GM12878 (cell line): ENCODE data around the gene GNAI2.

Experiments used
- JUND ChIP-seq: IDR thresholded peaks from 2 replicates; pipeline ENCODE4 v1.6.1; 2012; ENCODE audit warnings: low read depth, mild to moderate bottlenecking, low read length, improper control_type of control experiment, moderate library complexity
- LARP7 ChIP-seq: fragments of 450-650 bp; IDR thresholded peaks from 2 replicates; pipeline ENCODE4 v1.6.1; 2017; ENCODE audit warnings: mild to moderate bottlenecking
- NFIC ChIP-seq: IDR thresholded peaks from 2 replicates; pipeline ENCODE4 v1.6.1; 2012; ENCODE audit warnings: low read depth, mild to moderate bottlenecking, inconsistent platforms, low read length, moderate library complexity
- SREBF2 ChIP-seq: IDR thresholded peaks from 2 replicates; pipeline ENCODE4 v1.6.1; 2012; ENCODE audit warnings: mild to moderate bottlenecking, low read length
- TF ChIP-seq, protein P1 (sequence below), 3 experiments: IDR thresholded peaks in 2 of 3; conservative IDR thresholded peaks in 1 of 3; 2 replicates each; pipeline ENCODE4 v1.5.1; 2011; ENCODE audit warnings: low read depth in 3 of 3, low read length in 3 of 3, mild to moderate bottlenecking in 3 of 3, control low read depth in 2 of 3, moderate library complexity in 2 of 3, inconsistent platforms in 1 of 3, mixed read lengths in 1 of 3; ENCODE audit not compliant: control insufficient read depth in 2 of 3, insufficient read depth in 1 of 3; ENCODE audit errors: extremely low read depth in 1 of 3
- TF ChIP-seq, protein P2 (sequence below): IDR thresholded peaks from 2 replicates; pipeline ENCODE4 v1.6.1; 2011; ENCODE audit warnings: borderline replicate concordance, low read depth, mild to moderate bottlenecking, moderate library complexity, low read length; ENCODE audit not compliant: insufficient read depth, poor library complexity, severe bottlenecking

DNA sequence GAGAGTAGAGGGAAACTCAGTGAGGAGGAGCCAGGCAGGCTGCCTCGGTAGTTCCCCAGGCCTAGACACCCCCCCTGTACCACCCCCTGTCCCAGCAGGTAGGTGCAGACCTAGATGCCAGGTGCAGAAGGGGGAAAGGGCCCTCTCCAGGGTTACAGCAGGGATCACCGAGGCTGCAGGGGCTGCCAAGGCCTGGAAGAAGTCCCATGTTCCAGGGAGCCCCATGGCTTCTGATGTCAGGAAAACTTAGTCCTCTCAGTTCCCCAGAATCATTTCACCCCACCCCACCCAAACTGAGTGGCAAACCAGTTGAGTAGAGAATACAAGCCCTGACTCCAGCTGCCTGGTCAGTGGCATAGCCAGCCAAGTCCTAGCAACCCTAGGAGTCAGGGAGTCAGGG, 25.5 kb downstream of the GNAI2 start:
- no peak for TF ChIP-seq SREBF2
- TF ChIP-seq, protein P1, sequence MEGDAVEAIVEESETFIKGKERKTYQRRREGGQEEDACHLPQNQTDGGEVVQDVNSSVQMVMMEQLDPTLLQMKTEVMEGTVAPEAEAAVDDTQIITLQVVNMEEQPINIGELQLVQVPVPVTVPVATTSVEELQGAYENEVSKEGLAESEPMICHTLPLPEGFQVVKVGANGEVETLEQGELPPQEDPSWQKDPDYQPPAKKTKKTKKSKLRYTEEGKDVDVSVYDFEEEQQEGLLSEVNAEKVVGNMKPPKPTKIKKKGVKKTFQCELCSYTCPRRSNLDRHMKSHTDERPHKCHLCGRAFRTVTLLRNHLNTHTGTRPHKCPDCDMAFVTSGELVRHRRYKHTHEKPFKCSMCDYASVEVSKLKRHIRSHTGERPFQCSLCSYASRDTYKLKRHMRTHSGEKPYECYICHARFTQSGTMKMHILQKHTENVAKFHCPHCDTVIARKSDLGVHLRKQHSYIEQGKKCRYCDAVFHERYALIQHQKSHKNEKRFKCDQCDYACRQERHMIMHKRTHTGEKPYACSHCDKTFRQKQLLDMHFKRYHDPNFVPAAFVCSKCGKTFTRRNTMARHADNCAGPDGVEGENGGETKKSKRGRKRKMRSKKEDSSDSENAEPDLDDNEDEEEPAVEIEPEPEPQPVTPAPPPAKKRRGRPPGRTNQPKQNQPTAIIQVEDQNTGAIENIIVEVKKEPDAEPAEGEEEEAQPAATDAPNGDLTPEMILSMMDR (IDR thresholded peaks at IDR 0.05 in 2 of 3, conservative IDR thresholded peaks at IDR 0.05 in 1 of 3; ENCODE audit: control insufficient read depth in 2 of 3, extremely low read depth in 1 of 3, insufficient read depth in 1 of 3, low read depth in 3 of 3, low read length in 3 of 3): no peak
- no peak for TF ChIP-seq LARP7
- TF ChIP-seq NFIC: no peak
- TF ChIP-seq, protein P2, sequence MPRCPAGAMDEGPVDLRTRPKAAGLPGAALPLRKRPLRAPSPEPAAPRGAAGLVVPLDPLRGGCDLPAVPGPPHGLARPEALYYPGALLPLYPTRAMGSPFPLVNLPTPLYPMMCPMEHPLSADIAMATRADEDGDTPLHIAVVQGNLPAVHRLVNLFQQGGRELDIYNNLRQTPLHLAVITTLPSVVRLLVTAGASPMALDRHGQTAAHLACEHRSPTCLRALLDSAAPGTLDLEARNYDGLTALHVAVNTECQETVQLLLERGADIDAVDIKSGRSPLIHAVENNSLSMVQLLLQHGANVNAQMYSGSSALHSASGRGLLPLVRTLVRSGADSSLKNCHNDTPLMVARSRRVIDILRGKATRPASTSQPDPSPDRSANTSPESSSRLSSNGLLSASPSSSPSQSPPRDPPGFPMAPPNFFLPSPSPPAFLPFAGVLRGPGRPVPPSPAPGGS: no peak
- no peak for TF ChIP-seq JUND
